Measurements from ENCODE around the gene F10.

GRCh38 chr13:113124211-113124970 is 1.8 kb downstream of the F10 start:
- TF ChIP-seq, protein P1, sequence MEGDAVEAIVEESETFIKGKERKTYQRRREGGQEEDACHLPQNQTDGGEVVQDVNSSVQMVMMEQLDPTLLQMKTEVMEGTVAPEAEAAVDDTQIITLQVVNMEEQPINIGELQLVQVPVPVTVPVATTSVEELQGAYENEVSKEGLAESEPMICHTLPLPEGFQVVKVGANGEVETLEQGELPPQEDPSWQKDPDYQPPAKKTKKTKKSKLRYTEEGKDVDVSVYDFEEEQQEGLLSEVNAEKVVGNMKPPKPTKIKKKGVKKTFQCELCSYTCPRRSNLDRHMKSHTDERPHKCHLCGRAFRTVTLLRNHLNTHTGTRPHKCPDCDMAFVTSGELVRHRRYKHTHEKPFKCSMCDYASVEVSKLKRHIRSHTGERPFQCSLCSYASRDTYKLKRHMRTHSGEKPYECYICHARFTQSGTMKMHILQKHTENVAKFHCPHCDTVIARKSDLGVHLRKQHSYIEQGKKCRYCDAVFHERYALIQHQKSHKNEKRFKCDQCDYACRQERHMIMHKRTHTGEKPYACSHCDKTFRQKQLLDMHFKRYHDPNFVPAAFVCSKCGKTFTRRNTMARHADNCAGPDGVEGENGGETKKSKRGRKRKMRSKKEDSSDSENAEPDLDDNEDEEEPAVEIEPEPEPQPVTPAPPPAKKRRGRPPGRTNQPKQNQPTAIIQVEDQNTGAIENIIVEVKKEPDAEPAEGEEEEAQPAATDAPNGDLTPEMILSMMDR (IDR thresholded peaks at IDR 0.05), result no peak
- no peak for TF ChIP-seq POLR2A (IDR thresholded peaks at IDR 0.05)
